Activated CD4-positive, alpha-beta T cell treated with anti-CD3 and anti-CD28 coated beads for 1 hour (primary cell): ENCODE results near the gene CBR3.

Source experiments
- DNase-seq: peaks from one replicate; pipeline ENCODE4 v3.0.0-alpha.2; 2020

The CBR3 gene

DNA sequence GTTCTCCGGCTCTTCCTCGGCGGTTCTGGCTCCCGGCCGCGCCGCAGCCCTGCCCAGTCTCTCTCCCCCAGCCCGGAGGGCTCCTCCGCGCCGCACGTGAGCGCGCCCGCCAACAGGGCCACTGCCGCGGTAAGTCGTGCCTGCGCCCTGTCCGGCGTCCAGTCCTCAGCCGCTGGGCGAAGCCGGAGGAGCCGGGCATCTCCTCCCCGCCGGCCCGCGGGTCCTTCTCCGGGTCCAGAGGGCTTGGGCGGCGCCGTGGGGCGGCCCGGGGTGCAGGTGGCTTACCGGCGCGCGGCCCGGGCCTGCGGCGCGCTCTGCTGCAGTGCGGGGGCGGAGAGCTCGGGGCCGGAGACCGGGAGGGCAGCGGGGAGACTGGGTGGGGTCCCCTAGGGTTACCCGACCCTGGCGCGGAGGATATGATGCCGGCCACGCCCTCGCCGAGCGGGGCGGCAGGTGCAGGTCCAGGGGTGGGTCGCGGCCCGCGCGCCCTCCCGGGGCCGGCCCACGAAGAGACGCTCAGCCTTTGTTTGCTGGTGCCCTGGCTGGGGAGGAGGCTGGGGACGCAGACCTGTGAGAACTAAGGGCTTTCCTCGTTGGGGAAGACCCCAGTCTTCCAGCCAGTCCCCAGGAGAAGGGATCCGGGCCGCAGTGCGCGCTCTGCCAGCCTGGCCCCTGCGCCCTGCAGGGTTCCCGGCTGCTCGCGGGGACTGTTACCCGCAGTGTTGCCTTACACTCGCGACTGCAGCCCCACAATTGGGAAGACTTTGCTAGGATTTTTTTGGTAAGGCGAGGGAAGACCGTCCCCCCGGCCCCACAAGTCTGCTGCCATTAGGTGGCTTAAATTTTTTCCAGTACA is 22.2 kb downstream of the CBR3 start, which contains the start of gene DOP1B:
Gene DOP1B, plus strand, starts transcription at position 10 of the 856 bp plus-strand sequence. CDS start 7,910 bp downstream, outside the sequence.
- peak; percentile 26 for DNase-seq

- DNase-seq: no peak
Measured at GRCh38 chr21:36159356-36159921, 24.6 kb downstream of the CBR3 start.

DNA sequence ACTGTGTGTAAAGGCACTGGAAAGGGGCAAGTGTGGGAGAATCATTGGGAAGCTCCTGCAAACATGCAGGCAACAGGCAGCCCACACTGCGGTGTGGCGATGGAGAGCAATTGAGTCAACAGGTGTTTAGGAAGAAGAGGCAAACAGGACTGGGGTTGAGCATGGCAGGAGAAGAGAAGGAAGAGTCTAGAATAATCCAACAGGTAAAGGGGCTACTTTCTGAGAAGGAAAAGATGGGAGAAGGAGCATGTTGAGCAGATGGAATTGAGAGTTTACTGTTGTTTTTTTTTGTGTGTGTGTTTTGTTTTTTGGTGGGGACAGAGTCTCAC is 25.9 kb downstream of the CBR3 start:
- DNase-seq: no peak

DNA sequence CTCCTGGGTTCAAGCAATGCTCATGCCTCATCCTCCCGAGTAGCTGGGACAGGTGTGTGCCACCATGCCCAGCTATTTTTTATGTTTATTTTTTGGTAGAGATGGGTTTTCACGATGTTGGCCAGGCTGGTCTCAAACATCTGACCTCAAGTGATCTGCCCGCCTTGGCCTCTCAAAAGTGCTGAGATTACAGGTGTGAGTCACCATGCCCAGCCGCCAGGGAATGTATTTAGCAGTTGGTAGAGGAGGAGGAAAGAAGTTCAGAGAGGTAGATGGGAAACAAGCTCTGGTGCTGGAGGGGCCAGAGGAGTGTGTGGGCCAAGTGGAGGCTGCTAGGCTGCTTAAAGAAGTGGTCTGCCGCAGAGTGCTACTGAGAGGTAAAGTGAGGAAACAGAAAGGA is 27.8 kb downstream of the CBR3 start:
- no peak for DNase-seq

DNA sequence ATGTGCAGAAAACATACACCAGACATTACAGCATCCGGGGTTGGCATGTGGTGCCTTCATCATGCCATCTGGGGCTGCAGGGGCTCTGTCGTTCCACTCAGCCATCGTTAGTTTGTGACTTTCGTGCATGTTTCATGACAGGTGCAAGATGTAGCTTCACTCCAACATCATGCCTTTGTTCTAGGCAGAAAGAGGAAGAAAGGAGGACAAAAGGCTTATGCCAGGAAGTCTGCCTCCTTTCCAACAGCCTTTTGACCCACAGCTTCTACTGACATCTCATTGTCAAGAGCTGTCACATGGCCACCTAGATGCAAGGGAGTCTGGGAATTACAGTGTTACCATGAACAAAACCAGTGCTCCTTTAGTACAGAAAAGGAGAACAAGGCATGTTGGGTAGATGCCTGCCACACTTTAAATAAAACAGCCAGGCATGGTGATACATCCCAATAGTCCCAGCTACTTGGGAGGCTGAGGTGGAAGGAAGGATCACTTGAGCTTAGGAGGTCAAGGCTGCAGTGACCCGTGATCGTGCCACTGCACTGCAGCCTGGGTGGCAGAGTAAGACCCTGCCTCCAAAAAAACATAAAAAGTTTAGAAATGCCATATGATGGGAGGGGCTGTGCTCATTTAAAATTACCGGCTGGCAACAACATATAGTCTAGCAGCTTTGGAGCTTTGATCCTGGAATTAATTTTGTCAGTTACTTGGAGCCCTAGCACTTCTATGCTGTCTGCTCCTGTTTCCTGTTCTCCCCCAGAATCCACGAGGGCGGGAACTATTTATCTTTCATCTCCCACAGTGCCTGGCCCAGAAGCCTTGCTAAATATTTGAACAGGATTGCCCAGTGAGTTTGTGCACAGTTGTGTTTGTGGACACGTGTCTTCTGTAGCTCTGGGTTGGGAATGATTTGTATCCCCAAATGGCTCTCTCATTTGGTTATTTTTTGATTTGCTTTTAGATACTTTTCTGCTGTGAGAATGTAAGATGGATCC is 29.2 kb downstream of the CBR3 start:
- no peak for DNase-seq

GRCh38 chr21:36165356-36165755 is 30.5 kb downstream of the CBR3 start:
- DNase-seq: no peak

DNA sequence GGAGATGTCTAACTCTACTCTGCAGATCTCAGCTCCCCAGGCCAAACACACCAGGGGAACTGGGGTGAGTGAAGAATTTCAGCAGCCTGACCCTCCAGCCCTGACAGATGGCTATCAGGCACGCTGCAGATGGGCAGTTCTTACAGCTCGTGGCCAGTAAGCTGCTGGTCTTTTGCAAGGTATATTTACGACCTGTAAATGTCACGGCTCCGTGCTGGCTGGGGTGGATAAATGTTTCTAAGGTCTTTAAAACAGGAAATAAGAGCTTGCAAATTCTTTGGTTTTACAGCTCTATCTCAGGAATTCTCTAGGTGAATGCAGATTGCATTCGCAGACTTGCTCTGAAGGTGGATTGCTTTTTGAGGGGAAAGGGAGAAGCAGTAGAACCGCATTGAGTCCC is 31.8 kb downstream of the CBR3 start:
- DNase-seq: no peak

DNA sequence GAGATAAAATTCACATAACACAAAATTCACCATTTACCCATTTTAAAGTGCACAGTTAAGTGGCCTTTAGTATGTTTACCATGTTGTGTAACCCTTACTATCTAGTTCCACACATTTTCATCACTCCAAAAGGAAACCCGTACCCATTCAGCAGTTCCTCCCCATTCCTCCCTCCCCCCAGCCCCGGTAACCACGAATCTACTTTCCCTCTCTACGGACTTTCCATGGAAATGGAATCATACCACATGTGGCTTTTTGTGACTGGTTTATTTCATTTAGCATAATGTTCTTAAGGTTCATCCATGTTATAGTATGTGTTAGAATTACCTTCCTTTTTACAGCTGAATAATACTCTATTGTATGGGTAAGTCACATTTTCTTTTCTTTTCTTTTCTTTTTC is 32.7 kb downstream of the CBR3 start:
- no peak for DNase-seq

DNA sequence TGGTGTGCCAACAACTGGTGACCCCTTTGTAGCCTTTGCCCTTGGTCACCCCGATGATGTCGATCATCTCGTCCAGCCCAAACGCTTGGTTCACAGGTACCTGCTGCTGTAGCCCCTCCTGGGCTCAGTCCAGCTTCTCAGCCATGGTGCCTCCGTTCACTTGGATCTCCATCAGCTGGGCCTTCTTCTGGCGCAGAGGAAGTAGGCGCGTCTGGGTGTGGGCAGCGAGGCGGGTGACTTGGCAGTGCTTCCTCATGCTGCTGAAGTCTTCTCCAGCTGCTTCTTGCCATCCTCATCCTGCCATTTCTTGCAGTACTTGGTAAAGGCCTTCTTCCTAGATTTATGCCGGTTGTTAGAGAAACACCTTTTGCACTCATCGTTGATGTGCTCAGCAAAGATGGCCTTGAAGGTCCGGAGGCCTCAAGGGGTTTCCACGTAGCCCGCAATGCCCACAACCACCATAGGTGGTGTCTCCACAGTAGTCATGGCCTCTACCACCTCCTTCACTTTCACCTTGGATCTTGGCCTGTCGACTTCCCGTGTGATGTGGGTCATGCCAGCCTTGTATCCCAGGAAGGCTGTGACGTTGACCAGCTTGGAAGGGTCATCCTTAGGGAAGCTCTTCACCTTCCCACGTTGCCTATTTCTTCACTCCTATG is 34.7 kb downstream of the CBR3 start:
- DNase-seq: no peak

DNA sequence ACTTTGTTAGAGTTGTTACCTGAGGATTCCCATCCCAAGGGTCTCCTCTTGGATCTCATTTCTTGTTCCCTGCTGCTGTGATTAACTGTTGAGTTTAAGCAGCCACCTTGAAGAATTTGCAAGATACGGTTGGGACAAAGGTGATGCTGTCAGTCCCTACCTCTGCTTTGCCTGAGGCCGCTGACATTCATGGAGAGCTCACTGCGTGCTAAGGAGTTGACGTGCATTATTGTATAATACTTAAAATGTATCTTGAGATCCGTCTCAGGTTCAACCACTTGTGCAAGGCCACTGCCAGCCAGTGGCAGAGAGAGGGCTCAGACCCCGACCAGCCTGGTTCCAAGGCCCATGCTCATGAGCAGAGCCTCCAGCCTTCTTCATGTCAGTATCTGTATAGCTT is 35.9 kb downstream of the CBR3 start:
- no peak for DNase-seq

DNA sequence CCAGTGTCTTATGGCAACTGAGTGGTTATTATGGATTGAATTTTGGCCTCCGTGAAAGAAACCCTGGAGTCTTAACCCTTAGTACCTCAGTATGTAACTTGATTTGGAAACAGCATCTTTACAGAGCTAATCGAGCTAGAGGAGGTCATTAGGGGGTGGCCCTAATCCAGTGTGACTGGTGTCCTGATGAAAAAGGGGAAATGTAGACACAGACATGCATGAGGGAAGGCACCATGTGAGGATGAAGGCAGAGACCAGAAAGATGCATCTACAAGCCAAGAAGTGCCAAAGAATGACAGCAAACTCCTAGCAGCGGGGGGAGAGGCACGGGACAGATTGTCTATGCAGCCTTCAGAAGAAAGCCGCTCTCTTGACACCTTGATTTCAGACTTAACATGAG is 36.5 kb downstream of the CBR3 start:
- no peak for DNase-seq

DNA sequence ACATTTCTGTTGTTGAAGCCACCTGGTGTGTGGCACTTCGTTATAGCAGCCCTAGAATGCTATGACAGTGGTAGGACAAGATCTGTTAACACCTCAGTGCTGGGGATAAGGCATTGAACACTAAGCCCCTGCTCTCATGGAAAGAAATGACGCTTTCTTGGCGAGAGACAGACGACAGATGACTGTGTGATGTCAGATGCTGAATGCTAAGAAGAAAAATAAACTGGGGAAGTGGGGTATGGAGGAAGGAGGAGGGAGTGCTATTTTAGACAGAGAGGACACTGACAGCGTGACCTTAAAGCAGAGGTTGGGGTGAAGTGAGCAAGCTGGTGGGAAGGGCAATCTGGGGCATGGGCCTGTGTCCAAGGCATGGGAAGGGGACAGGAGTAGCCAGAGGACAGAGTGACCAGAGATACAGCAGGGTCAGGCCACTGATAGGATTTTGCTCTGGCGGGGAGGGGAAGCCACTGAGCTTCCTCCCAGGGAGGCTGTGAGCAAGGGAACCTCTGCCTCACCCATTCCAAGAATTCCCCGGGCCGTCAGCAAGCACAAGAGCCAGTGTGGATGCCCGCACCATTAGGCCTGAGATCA is 37.0 kb downstream of the CBR3 start:
- DNase-seq: no peak

DNA sequence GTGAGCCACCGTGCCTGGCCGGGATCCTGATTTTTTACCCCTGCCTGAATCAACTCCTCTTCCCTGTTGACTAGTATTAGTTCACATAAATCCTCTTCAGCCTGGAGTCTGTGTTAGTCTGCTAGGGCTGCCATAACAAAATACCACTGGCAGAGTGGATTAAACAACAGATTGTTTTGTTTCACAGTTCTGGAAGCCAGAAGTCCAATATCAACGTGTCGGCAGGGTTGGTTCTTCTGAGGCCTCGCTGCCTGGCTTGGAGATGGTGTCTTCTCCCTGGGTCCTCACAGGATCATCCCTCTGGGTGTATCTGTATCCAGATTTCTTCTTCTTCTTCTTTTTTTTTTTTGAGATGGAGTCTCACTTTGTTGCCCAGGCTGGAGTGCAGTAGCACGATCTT is 39.9 kb downstream of the CBR3 start:
- DNase-seq: no peak

- DNase-seq: no peak
Measured at GRCh38 chr21:36175771-36176565, 41.1 kb downstream of the CBR3 start.

DNA sequence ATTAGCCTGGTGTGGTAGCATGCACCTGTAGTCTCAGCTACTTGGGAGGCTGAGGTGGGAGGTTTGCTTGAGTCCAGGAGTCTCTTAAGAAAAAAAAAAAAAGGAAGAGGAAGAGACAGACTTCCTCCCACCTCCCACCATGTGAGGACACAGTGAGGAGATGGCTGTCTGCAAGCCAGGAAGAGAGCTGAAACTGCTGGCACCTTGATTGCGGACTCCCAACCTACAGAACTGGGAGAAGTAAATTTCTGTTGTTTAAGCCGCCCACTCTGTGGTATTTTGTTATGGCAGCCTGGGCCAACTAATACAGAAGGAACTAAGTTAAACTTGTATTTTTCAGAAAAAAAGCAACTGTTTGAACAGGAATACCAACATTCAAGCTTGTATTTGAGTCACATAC is 43.5 kb downstream of the CBR3 start:
- DNase-seq: no peak

GRCh38 chr21:36179145-36179544 is 44.3 kb downstream of the CBR3 start:
- no peak for DNase-seq

- no peak for DNase-seq
Measured at GRCh38 chr21:36180963-36181362, 46.1 kb downstream of the CBR3 start.

GRCh38 chr21:36183144-36183795 is 48.4 kb downstream of the CBR3 start:
- no peak for DNase-seq

DNA sequence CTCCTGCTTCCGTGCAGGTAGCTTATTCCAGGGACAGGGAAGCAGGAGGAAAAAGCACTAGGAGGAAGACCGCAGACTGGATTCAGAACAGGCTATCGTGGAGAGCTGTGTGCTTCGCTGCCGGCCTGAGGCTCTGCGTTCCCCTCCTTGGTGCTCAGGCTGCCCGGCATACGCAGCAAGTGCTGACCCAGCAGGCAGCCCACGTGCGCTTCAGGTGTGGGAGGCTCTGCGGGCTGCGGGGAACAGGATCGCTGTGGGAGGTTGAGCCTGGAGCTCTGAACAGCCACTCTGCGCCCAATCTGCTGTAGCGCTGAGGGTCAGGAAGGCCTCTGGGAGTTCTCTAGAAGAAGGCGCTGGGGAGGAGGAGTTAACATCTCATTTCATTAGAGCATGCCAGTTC is 49.7 kb downstream of the CBR3 start:
- DNase-seq: no peak

GRCh38 chr21:36185523-36185922 is 50.6 kb downstream of the CBR3 start:
- no peak for DNase-seq

- DNase-seq: no peak
Measured at GRCh38 chr21:36186081-36186480, 51.2 kb downstream of the CBR3 start.
